Kidney (tissue), 14 donors: Measurements from ENCODE around the gene NOL12. TPM values are rescaled to one million over a fixed set of nuclear protein-coding genes. Genes with fewer than 3 reads are reported as not detected.

Experiments
- DNase-seq, 5 donors: peaks; one replicate each; pipeline ENCODE4 v3.0.0-alpha.2; 2013 to 2020
- FAIRE-seq: peaks from 2 replicates; lab custom pipeline; 2012; peaks lifted over from hg19 to GRCh38; lab: Jason Lieb, UNC
- H3K27ac ChIP-seq, 2 donors: one replicate each; pipeline ENCODE4 v1.7.0; 2013; ENCODE audit warnings: low read depth in 2 of 2, low read length in 2 of 2, inconsistent platforms in 1 of 2
- H3K27me3 ChIP-seq: one replicate; pipeline ENCODE4 v1.7.1; 2013; ENCODE audit warnings: low read length, inconsistent platforms; ENCODE audit not compliant: control insufficient read depth, insufficient read depth
- H3K36me3 ChIP-seq, 3 donors: one replicate each; pipeline versions ENCODE4 v1.7.0 to v1.7.1; 2013; ENCODE audit warnings: low read length in 3 of 3, control low read depth in 1 of 3, inconsistent platforms in 1 of 3; ENCODE audit not compliant: insufficient read depth in 3 of 3, control insufficient read depth in 2 of 3
- H3K4me1 ChIP-seq, 3 donors: one replicate each; pipeline versions ENCODE4 v1.7.0 to v1.7.1; 2013; ENCODE audit warnings: low read length in 3 of 3, inconsistent platforms in 1 of 3, low read depth in 1 of 3; ENCODE audit not compliant: control insufficient read depth in 2 of 3, insufficient read depth in 2 of 3
- H3K4me3 ChIP-seq, 3 donors: one replicate each; pipeline versions ENCODE4 v1.7.0 to v1.8.1; 2013; ENCODE audit warnings: low read length in 3 of 3, control low read depth in 1 of 3, inconsistent platforms in 1 of 3
- H3K9ac ChIP-seq, 3 donors: one replicate each; pipeline versions ENCODE4 v1.7.0 to v1.7.1; 2013; ENCODE audit warnings: low read length in 3 of 3, control low read depth in 1 of 3, inconsistent platforms in 1 of 3
- H3K9me3 ChIP-seq, 3 donors: one replicate each; pipeline versions ENCODE4 v1.7.0 to v1.7.1; 2013; ENCODE audit warnings: low read length in 3 of 3, control low read depth in 1 of 3, inconsistent platforms in 1 of 3; ENCODE audit not compliant: control insufficient read depth in 2 of 3, insufficient read depth in 1 of 3
- CTCF ChIP-seq: IDR thresholded peaks from 3 replicates; pipeline ENCODE4 v1.5.1; 2012; ENCODE audit warnings: mild to moderate bottlenecking, moderate library complexity, borderline replicate concordance; ENCODE audit not compliant: insufficient read depth; ENCODE audit errors: extremely low read depth
- intact Hi-C: fragments of 100-400 bp; cut with DNase I; formaldehyde crosslinking; loops from one replicate; pipeline ENCODE4 v1.11.1; 2022
- polyA plus RNA-seq: library from polyadenylated mRNA; stranded (reverse); fragments of 350-450 nt; fragmentation: Illumina TruSeq; extraction: RNeasy Lipid Tissue Mini Kit (QIAGEN cat#74804); gene quantifications from one replicate; pipeline ENCODE4 v1.2.3, GENCODE V29; 2014; ENCODE audit warnings: low read depth, low replicate concordance; ENCODE audit not compliant: insufficient read depth
- total RNA-seq: library from RNA; stranded (reverse); fragmentation: NEBNext Ultra II Directional; extraction: Animal tissue kit (Norgen Biotek cat#: 25700); gene quantifications from one replicate; pipeline ENCODE4 v1.2.1, GENCODE V29; 2021
- donor health status: control.
- donor health status: control.
- donor health status: control.
- donor health status: control.
- donor health status: control.
- donor health status: DM: yes; HTN: yes; CAD: no.
- donor health status: Normal renal cell carcinoma (clear cell type).

NOL12 gene
- total and polyA plus RNA-seq, 2 donors from 2014 or later = 26.3 to 27.5 TPM

- no peak for DNase-seq
- intact Hi-C loops = no loop called here
- Histone ChIP-seq H3K27ac (no peak overlapping the region), H3K27me3 (no peaks in the 10 kb centered on the region), H3K36me3 (no peaks in the 10 kb centered on the region), H3K4me1 (peaks cover 2 to 7% (median 4%) of the 10 kb centered on the region in 3 donors), H3K9ac (no peak overlapping the region), H3K4me3 (no peak overlapping the region), H3K9me3 (no peaks in the 10 kb centered on the region)
- FAIRE-seq = no peak
- no peak for TF ChIP-seq CTCF
Measured at GRCh38 chr22:37740455-37741311, 54.5 kb downstream of the NOL12 start.

DNA sequence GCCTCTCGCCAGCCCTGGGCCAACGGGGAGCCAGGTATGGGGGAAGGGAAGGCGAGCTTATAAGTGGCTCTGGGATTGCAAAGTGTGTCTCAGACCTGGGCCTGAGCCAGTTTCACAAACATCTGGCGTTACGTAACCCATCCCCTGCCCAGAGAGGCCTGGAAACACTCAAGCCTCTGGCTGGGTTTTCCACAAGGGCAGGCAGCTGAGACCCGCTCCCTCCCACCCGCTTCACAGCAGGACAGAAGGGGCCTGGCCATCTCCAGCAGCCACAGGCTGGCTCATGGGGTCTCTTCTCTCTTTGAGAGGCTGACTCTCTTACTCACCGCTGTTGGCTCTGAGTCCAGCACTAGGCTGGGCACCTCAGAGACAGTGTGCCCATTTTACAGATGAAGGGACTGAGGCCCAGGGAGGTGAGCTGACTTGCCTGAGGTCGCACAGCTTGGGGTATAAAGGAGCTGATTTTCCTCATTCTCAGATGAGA lies 55.2 kb downstream of the NOL12 start:
- no peak overlapping the region for H3K27ac ChIP-seq
- H3K4me1 ChIP-seq = peaks cover 2 to 7% (median 4%) of the 10 kb centered on the region in 3 donors
- DNase-seq (peak; percentile 77 to 95 (median 86)), FAIRE-seq (no peak)
- intact Hi-C loops = no loop called here
- TF ChIP-seq CTCF = no peak
- no peaks in the 10 kb centered on the region for H3K27me3 ChIP-seq
- H3K4me3 ChIP-seq = no peak overlapping the region
- H3K9ac ChIP-seq = no peak overlapping the region
- H3K36me3 ChIP-seq = no peaks in the 10 kb centered on the region
- H3K9me3 ChIP-seq = no peaks in the 10 kb centered on the region

GRCh38 chr22:37742376-37743171 lies 56.4 kb downstream of the NOL12 start:
- intact Hi-C loops = no loop called here
- no peak overlapping the region for H3K4me3 ChIP-seq
- no peak overlapping the region for H3K9ac ChIP-seq
- no peak for TF ChIP-seq CTCF
- DNase-seq (no peak), FAIRE-seq (no peak)
- no peaks in the 10 kb centered on the region for H3K9me3 ChIP-seq
- H3K4me1 ChIP-seq = peaks cover 2 to 15% (median 5%) of the 10 kb centered on the region in 3 donors
- no peaks in the 10 kb centered on the region for H3K27me3 ChIP-seq
- H3K36me3 ChIP-seq = no peaks in the 10 kb centered on the region
- H3K27ac ChIP-seq = no peak overlapping the region

Other genes starting within 250 kb of the NOL12 start
- gene MFNG, start 200.0 kb upstream of the NOL12 start, total RNA-seq = 31.1 TPM
- gene MFNG, start 200.0 kb upstream of the NOL12 start, polyA plus RNA-seq = 9.1 TPM
- gene CARD10, start 166.9 kb upstream of the NOL12 start, total RNA-seq = 42.3 TPM
- gene CARD10, start 166.9 kb upstream of the NOL12 start, polyA plus RNA-seq = 32.4 TPM
- gene CDC42EP1, start 125.9 kb upstream of the NOL12 start, total RNA-seq = 68.5 TPM
- gene CDC42EP1, start 125.9 kb upstream of the NOL12 start, polyA plus RNA-seq = 29.5 TPM
- 20.4 TPM for gene LGALS2, start 106.3 kb upstream of the NOL12 start, total RNA-seq
- 372 TPM for gene LGALS2, start 106.3 kb upstream of the NOL12 start, polyA plus RNA-seq
- gene GGA1, start 77.5 kb upstream of the NOL12 start, total RNA-seq = 61.2 TPM
- gene GGA1, start 77.5 kb upstream of the NOL12 start, polyA plus RNA-seq = 37.5 TPM
- gene SH3BP1, start 46.7 kb upstream of the NOL12 start, total RNA-seq = 12.8 TPM
- 2.2 TPM for gene SH3BP1, start 46.7 kb upstream of the NOL12 start, polyA plus RNA-seq
- 6.3 TPM for gene PDXP, start 27.6 kb upstream of the NOL12 start, total RNA-seq
- gene PDXP, start 27.6 kb upstream of the NOL12 start, polyA plus RNA-seq = 29.6 TPM
- gene LGALS1, start 10.7 kb upstream of the NOL12 start, total RNA-seq = 227 TPM
- 496 TPM for gene LGALS1, start 10.7 kb upstream of the NOL12 start, polyA plus RNA-seq
- 125 TPM for gene TRIOBP, start 10.7 kb downstream of the NOL12 start, total RNA-seq
- gene TRIOBP, start 10.7 kb downstream of the NOL12 start, polyA plus RNA-seq = 32.1 TPM
- gene GCAT, start 121.6 kb downstream of the NOL12 start, total RNA-seq = 8.9 TPM
- 35.9 TPM for gene GCAT, start 121.6 kb downstream of the NOL12 start, polyA plus RNA-seq
- not detected for gene GALR3, start 137.0 kb downstream of the NOL12 start, total RNA-seq
- not detected for gene GALR3, start 137.0 kb downstream of the NOL12 start, polyA plus RNA-seq
- 21.3 TPM for gene ANKRD54, start 158.0 kb downstream of the NOL12 start, total RNA-seq
- gene ANKRD54, start 158.0 kb downstream of the NOL12 start, polyA plus RNA-seq = 26.6 TPM
- 352 TPM for gene EIF3L, start 163.1 kb downstream of the NOL12 start, total RNA-seq
- gene EIF3L, start 163.1 kb downstream of the NOL12 start, polyA plus RNA-seq = 376 TPM
- gene MICALL1, start 220.0 kb downstream of the NOL12 start, total RNA-seq = 30.9 TPM
- gene MICALL1, start 220.0 kb downstream of the NOL12 start, polyA plus RNA-seq = 9.6 TPM